OCI-LY7 (cell line): ENCODE measurements around the gene RBMXL2. TPM values are rescaled to one million over a fixed set of nuclear protein-coding genes. Genes with fewer than 3 reads are reported as not detected.

Experiments
- BruUV-seq: library from RNA; stranded (reverse); fragments of 400-500 nt; replicated peaks from 2 replicates; lab custom pipeline; 2021; lab: Mats Ljungman, UMichigan
- CTCF ChIA-PET: fragments of 300-600 bp; sonication (Branson Sonifier 250); formaldehyde crosslinking; loops from one replicate; lab custom pipeline; 2022; ENCODE audit warnings: antibody characterized with exemption; ENCODE audit not compliant: unreplicated experiment; lab: Charles Lee
- POLR2A ChIA-PET: fragments of 300-600 bp; sonication (Branson Sonifier 250); formaldehyde crosslinking; loops from one replicate; lab custom pipeline; 2022; ENCODE audit warnings: antibody characterized with exemption; lab: Charles Lee
- DNase-seq: peaks from one replicate; pipeline ENCODE4 v3.0.0-alpha.2; 2015; ENCODE audit warnings: low spot score
- H2AFZ ChIP-seq: fragments of 200-600 bp; sonication (generic), shearing (Covaris generic); 2 replicates; pipeline ENCODE4 v1.6.1; 2014; ENCODE audit warnings: mild to moderate bottlenecking, antibody characterized with exemption, low read length, moderate library complexity
- H3K27ac ChIP-seq: fragments of 200-600 bp; sonication (generic); 2 replicates; pipeline ENCODE4 v1.5.1; 2014; ENCODE audit warnings: mixed run types, low read depth, mild to moderate bottlenecking, moderate library complexity, low read length, inconsistent platforms; ENCODE audit not compliant: poor library complexity, severe bottlenecking
- H3K36me3 ChIP-seq: fragments of 200-600 bp; sonication (generic); 2 replicates; pipeline ENCODE4 v1.6.1; 2014; ENCODE audit warnings: mild to moderate bottlenecking, antibody characterized with exemption, low read length, moderate library complexity, mixed read lengths; ENCODE audit not compliant: insufficient read depth
- H3K4me1 ChIP-seq: fragments of 200-600 bp; sonication (generic); 2 replicates; pipeline ENCODE4 v1.5.1; 2014; ENCODE audit warnings: mild to moderate bottlenecking, low read length; ENCODE audit not compliant: insufficient read depth, poor library complexity, severe bottlenecking
- H3K4me2 ChIP-seq: fragments of 200-600 bp; sonication (generic); 2 replicates; pipeline ENCODE4 v1.6.1; 2014; ENCODE audit warnings: mild to moderate bottlenecking, low read length
- H3K4me3 ChIP-seq: fragments of 200-600 bp; sonication (generic); 2 replicates; pipeline ENCODE4 v1.5.1; 2014; ENCODE audit warnings: mild to moderate bottlenecking, low read depth, low read length; ENCODE audit not compliant: poor library complexity, severe bottlenecking
- H3K79me2 ChIP-seq: fragments of 200-600 bp; sonication (generic); 2 replicates; pipeline ENCODE4 v1.6.1; 2016; ENCODE audit warnings: low read depth, mild to moderate bottlenecking, low read length, moderate library complexity, mixed read lengths; ENCODE audit not compliant: insufficient read depth
- H3K9me2 ChIP-seq: fragments of 200-600 bp; sonication (generic); 2 replicates; pipeline ENCODE4 v1.6.1; 2016; ENCODE audit warnings: mild to moderate bottlenecking, low read length, mixed read lengths; ENCODE audit not compliant: insufficient read depth
- H3K9me3 ChIP-seq: fragments of 200-600 bp; sonication (generic); 2 replicates; pipeline ENCODE4 v1.6.1; 2014; ENCODE audit warnings: mild to moderate bottlenecking, mixed run types, low read length, mixed read lengths
- H4K20me1 ChIP-seq: fragments of 200-600 bp; sonication (generic); 2 replicates; pipeline ENCODE4 v1.6.1; 2014; ENCODE audit warnings: mild to moderate bottlenecking, antibody characterized with exemption, low read length, moderate library complexity, mixed read lengths; ENCODE audit not compliant: insufficient read depth
- EZH2phosphoT487 ChIP-seq: fragments of 200-600 bp; sonication (generic); IDR thresholded peaks from 2 replicates; pipeline ENCODE4 v1.6.1; 2018; ENCODE audit warnings: low read depth, borderline replicate concordance, mild to moderate bottlenecking, mixed run types, antibody characterized with exemption, low read length, moderate library complexity, mixed read lengths
- intact Hi-C: fragments of 100-400 bp; cut with micrococcal nuclease; formaldehyde crosslinking; loops from one replicate; pipeline ENCODE4 v1.10.0; 2022; ENCODE audit not compliant: unreplicated experiment
- total RNA-seq, 2 experiments: library from RNA; depleted of rRNA in 1 of 2; stranded (reverse); fragments of >200 nt in 1 of 2; shearing (Covaris generic) in 1 of 2; gene quantifications; 2 replicates each; pipeline ENCODE4 v1.2.3, GENCODE V29; 2014 to 2022
- TF ChIP-seq, protein P1 (sequence below): fragments of 200-600 bp; sonication (generic); conservative IDR thresholded peaks from 2 replicates; pipeline ENCODE4 v1.5.1; 2014; ENCODE audit warnings: mild to moderate bottlenecking, antibody characterized with exemption, low read length, moderate library complexity, mixed read lengths

RBMXL2 gene
- total RNA-seq, 2 experiments from 2014 or later = 2.3 to 2.7 TPM

DNA sequence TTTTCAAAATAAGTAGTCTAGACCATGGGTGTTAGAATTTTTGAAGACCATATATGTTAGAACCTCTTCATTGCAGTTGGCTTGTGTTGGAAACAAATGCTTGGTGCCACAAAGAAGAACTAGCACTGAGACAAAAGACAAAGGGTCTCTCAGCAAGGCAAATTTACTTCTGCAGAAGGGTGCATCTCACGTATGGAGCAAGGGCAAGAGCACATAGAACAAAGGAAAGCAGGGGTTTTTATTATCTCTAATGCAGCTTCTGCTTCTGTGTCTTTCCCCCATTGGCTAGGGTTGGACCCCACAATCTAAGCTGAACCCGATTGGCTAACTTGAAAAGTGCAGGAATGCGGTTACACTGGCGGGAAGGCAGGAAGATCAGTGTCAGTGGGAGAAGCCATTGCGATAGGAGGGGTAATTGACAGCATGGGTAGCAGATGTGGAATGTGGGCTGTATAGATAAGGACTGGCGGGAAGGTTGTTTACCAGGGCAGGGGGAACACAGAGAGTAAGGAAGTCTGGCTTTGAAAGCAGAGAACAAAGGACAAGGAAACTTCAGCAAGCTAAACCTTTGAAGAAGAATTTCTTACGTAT lies 9.2 kb upstream of the RBMXL2 start:
- BruUV-seq = no TSS peak
- Histone ChIP-seq H3K9me3 (no peaks in the 10 kb centered on the region), H3K4me1 (no peaks in the 10 kb centered on the region), H3K36me3 (peaks cover 7% of the 10 kb centered on the region; the same call in 1 of the 2 replicates), H2AFZ (no peak overlapping the region), H3K4me2 (no peak overlapping the region), H3K27ac (no peak overlapping the region), H3K79me2 (no peaks in the 10 kb centered on the region), H3K4me3 (no peak overlapping the region), H4K20me1 (no peaks in the 10 kb centered on the region), H3K9me2 (no peaks in the 10 kb centered on the region)
- ChIA-PET CTCF (no interaction called here), POLR2A (no interaction called here)
- no peak for DNase-seq
- TF ChIP-seq, protein P1, sequence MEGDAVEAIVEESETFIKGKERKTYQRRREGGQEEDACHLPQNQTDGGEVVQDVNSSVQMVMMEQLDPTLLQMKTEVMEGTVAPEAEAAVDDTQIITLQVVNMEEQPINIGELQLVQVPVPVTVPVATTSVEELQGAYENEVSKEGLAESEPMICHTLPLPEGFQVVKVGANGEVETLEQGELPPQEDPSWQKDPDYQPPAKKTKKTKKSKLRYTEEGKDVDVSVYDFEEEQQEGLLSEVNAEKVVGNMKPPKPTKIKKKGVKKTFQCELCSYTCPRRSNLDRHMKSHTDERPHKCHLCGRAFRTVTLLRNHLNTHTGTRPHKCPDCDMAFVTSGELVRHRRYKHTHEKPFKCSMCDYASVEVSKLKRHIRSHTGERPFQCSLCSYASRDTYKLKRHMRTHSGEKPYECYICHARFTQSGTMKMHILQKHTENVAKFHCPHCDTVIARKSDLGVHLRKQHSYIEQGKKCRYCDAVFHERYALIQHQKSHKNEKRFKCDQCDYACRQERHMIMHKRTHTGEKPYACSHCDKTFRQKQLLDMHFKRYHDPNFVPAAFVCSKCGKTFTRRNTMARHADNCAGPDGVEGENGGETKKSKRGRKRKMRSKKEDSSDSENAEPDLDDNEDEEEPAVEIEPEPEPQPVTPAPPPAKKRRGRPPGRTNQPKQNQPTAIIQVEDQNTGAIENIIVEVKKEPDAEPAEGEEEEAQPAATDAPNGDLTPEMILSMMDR = no peak
- no peak for TF ChIP-seq EZH2phosphoT487
- intact Hi-C loops = no loop called here

DNA sequence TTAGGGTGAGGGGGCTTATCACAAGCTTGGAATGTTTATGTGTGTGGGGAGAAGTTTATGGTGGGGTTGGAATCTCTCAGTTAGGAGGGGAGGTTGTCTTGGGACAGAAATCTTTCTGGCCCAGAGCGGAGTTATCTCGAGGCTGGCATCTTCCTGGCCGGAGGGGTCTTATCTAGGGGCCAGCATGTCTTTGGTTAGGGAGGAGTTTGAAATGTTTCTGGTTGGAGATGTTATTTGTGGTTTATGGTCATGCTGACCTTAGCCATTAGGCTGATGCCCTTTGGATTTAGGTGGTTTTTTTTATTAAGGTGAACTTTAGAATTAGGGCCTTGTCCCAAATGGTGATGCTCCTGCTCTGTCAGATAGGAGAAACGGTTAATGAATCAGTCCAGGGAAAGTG lies 7.9 kb upstream of the RBMXL2 start:
- Histone ChIP-seq H3K9me3 (no peaks in the 10 kb centered on the region), H3K4me1 (no peaks in the 10 kb centered on the region), H3K36me3 (peaks cover 7% of the 10 kb centered on the region; the same call in 1 of the 2 replicates), H3K9me2 (no peaks in the 10 kb centered on the region), H3K4me3 (no peak overlapping the region), H3K4me2 (no peak overlapping the region), H2AFZ (no peak overlapping the region), H3K27ac (no peak overlapping the region), H4K20me1 (no peaks in the 10 kb centered on the region), H3K79me2 (no peaks in the 10 kb centered on the region)
- intact Hi-C loops = no loop called here
- TF ChIP-seq EZH2phosphoT487 = no peak
- TF ChIP-seq, protein P1 = no peak
- DNase-seq = no peak
- POLR2A ChIA-PET = no interaction called here
- BruUV-seq = no TSS peak
- CTCF ChIA-PET = no interaction called here

DNA sequence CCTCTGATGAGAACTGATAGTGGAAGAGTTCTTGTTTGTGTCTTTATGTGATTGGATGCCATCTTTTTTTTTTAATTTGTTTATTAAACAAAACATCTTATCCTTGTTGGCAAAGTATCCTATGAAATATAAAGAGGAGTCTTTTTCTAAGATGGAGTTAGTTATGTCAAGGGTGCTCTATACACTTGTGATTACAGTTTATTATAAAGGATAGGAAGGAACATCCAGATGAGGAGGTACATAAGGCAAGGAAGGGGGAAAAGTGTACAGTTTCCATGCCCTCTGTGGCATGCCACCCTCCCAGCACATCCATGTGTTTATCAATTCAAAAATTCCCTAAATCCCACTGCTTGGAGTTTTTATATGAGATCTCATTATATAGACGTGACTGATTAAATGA lies 7.4 kb upstream of the RBMXL2 start:
- Histone ChIP-seq H3K27ac (no peak overlapping the region), H3K36me3 (peaks cover 7% of the 10 kb centered on the region; the same call in 1 of the 2 replicates), H3K79me2 (no peaks in the 10 kb centered on the region), H3K4me1 (no peaks in the 10 kb centered on the region), H3K9me2 (no peaks in the 10 kb centered on the region), H4K20me1 (no peaks in the 10 kb centered on the region), H3K4me2 (no peak overlapping the region), H3K9me3 (no peaks in the 10 kb centered on the region), H2AFZ (no peak overlapping the region), H3K4me3 (no peak overlapping the region)
- no TSS peak for BruUV-seq
- intact Hi-C loops = no loop called here
- POLR2A ChIA-PET = no interaction called here
- TF ChIP-seq EZH2phosphoT487 = no peak
- TF ChIP-seq, protein P1 = no peak
- CTCF ChIA-PET = no interaction called here
- no peak for DNase-seq
